ENCODE measurements around the gene XRRA1. TPM values are rescaled to one million over a fixed set of nuclear protein-coding genes. Genes with fewer than 3 reads are reported as not detected.

The XRRA1 gene
- polyA plus RNA-seq, 3 donors = 1.2 to 3.6 (median 3.5) TPM

DNA sequence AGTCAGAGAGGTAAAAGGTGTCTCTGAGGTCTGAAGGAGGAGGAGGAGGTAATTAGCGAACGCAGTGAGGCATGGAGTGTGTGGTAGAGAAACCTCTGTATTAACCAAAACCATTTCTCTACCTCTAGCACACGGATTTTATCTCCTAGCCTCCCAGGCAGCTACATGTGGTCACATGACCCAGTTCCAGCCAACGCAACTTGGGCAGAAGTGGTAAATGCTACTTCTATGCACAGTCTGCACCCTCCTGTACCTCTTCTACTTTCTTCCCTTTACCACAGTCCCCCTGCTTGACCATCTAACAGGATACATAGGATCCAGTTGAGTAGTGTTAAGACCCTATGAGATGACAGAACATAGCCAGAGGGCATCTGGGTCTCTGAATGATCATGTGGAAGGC, 95.7 kb downstream of the XRRA1 start:
- Histone ChIP-seq H4K20me1 (ENCODE audit: insufficient read depth, low read length) (no peaks in the 10 kb centered on the region), H3K9me3 (replicated peaks in 1 of 2; ENCODE audit: control insufficient read depth in 1 of 2, insufficient read depth in 1 of 2, low read length in 2 of 2) (no peaks in the 10 kb centered on the region), H3K27me3 (ENCODE audit: control insufficient read depth in 2 of 2, insufficient read depth in 2 of 2, low read length in 2 of 2) (no peaks in the 10 kb centered on the region), H3K9ac (ENCODE audit: insufficient read depth, low read length, poor library complexity, severe bottlenecking) (no peak overlapping the region), H3K79me2 (ENCODE audit: insufficient read depth, low read length) (no peaks in the 10 kb centered on the region), H3K36me3 (replicated peaks in 1 of 2; ENCODE audit: control insufficient read depth in 1 of 2, insufficient read depth in 2 of 2, low read length in 2 of 2) (peaks cover 8 to 69% of the 10 kb centered on the region in 2 donors), H3K4me3 (replicated peaks in 1 of 3; ENCODE audit: low read depth in 2 of 3, low read length in 3 of 3) (no peak overlapping the region), H3K4me2 (replicated peaks; ENCODE audit: extremely low read depth, low read length, poor library complexity, severe bottlenecking) (no peak overlapping the region), H2AFZ (ENCODE audit: insufficient read depth, low read depth, low read length, poor library complexity, severe bottlenecking) (no peak overlapping the region), H3K4me1 (ENCODE audit: control insufficient read depth in 1 of 2, insufficient read depth in 2 of 2, low read length in 2 of 2) (no peaks in the 10 kb centered on the region), H3K27ac (ENCODE audit: low read depth in 1 of 2, low read length in 2 of 2) (no peak overlapping the region)
- H3K4me3 Mint-ChIP-seq = no peak overlapping the region
- 84% methylated on average over 2 of the region's 4 CpGs for WGBS (ENCODE audit: insufficient coverage)
- peaks cover 63 to 79% of the 10 kb centered on the region in 2 donors for H3K36me3 Mint-ChIP-seq
- H3K4me1 Mint-ChIP-seq = no peaks in the 10 kb centered on the region
- H3K27ac Mint-ChIP-seq = no peak overlapping the region
- TF ChIP-seq CTCF (IDR thresholded peaks at IDR 0.05) = no peak
- no peak for DNase-seq
- no peaks in the 10 kb centered on the region for H3K9me3 Mint-ChIP-seq
- intact Hi-C loops (cut with micrococcal nuclease) = no loop called here
- peaks cover 0 to under 1% (median 0%) of the 10 kb centered on the region in 3 donors for H3K27me3 Mint-ChIP-seq (ENCODE audit: low read depth in 3 of 3)

- Mint-ChIP-seq H3K9me3 (no peaks in the 10 kb centered on the region), H3K4me3 (no peak overlapping the region), H3K4me1 (peaks cover 15% of the 10 kb centered on the region), H3K27ac (peak overlapping the region in 1 of 7 donors; percentile 12), H3K27me3 (ENCODE audit: low read depth in 3 of 3) (peaks cover 0 to 6% (median 0%) of the 10 kb centered on the region in 3 donors), H3K36me3 (peaks cover 53 to 71% of the 10 kb centered on the region in 2 donors)
- peaks cover 9 to 10% of the 10 kb centered on the region in 2 donors for H3K4me1 ChIP-seq (ENCODE audit: control insufficient read depth in 1 of 2, insufficient read depth in 2 of 2, low read length in 2 of 2)
- no peaks in the 10 kb centered on the region for H3K27me3 ChIP-seq (ENCODE audit: control insufficient read depth in 2 of 2, insufficient read depth in 2 of 2, low read length in 2 of 2)
- H3K9me3 ChIP-seq (replicated peaks in 1 of 2; ENCODE audit: control insufficient read depth in 1 of 2, insufficient read depth in 1 of 2, low read length in 2 of 2) = no peaks in the 10 kb centered on the region
- DNase-seq = no peak
- H3K4me3 ChIP-seq (replicated peaks in 1 of 3; ENCODE audit: low read depth in 2 of 3, low read length in 3 of 3) = no peak overlapping the region
- 97% methylated on average over 3 of the region's 7 CpGs for WGBS (ENCODE audit: insufficient coverage)
- H3K4me2 ChIP-seq (replicated peaks; ENCODE audit: extremely low read depth, low read length, poor library complexity, severe bottlenecking) = no peak overlapping the region
- intact Hi-C loops (cut with micrococcal nuclease) = no loop called here
- H2AFZ ChIP-seq (ENCODE audit: insufficient read depth, low read depth, low read length, poor library complexity, severe bottlenecking) = no peak overlapping the region
- peaks cover 0 to 51% of the 10 kb centered on the region in 2 donors for H3K36me3 ChIP-seq (replicated peaks in 1 of 2; ENCODE audit: control insufficient read depth in 1 of 2, insufficient read depth in 2 of 2, low read length in 2 of 2)
- H3K27ac ChIP-seq (ENCODE audit: low read depth in 1 of 2, low read length in 2 of 2) = no peak overlapping the region
- H3K9ac ChIP-seq (ENCODE audit: insufficient read depth, low read length, poor library complexity, severe bottlenecking) = no peak overlapping the region
- no peak for TF ChIP-seq CTCF (IDR thresholded peaks at IDR 0.05)
- H3K79me2 ChIP-seq (ENCODE audit: insufficient read depth, low read length) = no peaks in the 10 kb centered on the region
- H4K20me1 ChIP-seq (ENCODE audit: insufficient read depth, low read length) = no peaks in the 10 kb centered on the region
Observed at GRCh38 chr11:74849525-74850391, 99.1 kb downstream of the XRRA1 start.
